Activated naive CD8-positive, alpha-beta T cell treated with anti-CD3 and anti-CD28 coated beads, Interleukin-2, amount 10 ng/mL, durations not matched to agents 7 days and 5 days (primary cell): Measurements from ENCODE around the gene METTL16. TPM values are rescaled to one million over a fixed set of nuclear protein-coding genes. Genes with fewer than 3 reads are reported as not detected.
"Not testable (repeated sequence)": the region's sequence is repeated elsewhere in the genome, so short reads cannot be mapped to it uniquely, and the experiment has no call there.

ENCODE experiments used
- ATAC-seq: fragments of 150-1000 bp; cut with Tn5 transposase; one replicate; pipeline ENCODE4 v1.10.0; 2021; ENCODE audit warnings: low read depth, moderate library complexity
- POLR2A ChIA-PET: fragments of 350-600 bp; sonication (Branson Sonifier 250); formaldehyde crosslinking; loops from one replicate; lab custom pipeline; 2021; ENCODE audit warnings: antibody characterized with exemption; lab: Charles Lee
- DNase-seq: peaks from one replicate; pipeline ENCODE4 v3.0.0; 2021
- H3K27ac Mint-ChIP-seq: one replicate; pipeline ENCODE4 v1.8.0; 2022; ENCODE audit warnings: mild to moderate bottlenecking, mixed read lengths
- H3K27me3 Mint-ChIP-seq: one replicate; pipeline ENCODE4 v1.8.0; 2022; ENCODE audit warnings: mild to moderate bottlenecking, moderate library complexity, mixed read lengths
- H3K36me3 Mint-ChIP-seq: one replicate; pipeline ENCODE4 v1.8.0; 2021; ENCODE audit warnings: mild to moderate bottlenecking, mixed read lengths
- H3K4me1 Mint-ChIP-seq: one replicate; pipeline ENCODE4 v1.8.0; 2021; ENCODE audit warnings: mixed read lengths
- H3K4me3 Mint-ChIP-seq: one replicate; pipeline ENCODE4 v1.8.0; 2022; ENCODE audit warnings: mild to moderate bottlenecking, moderate library complexity, mixed read lengths
- H3K9me3 Mint-ChIP-seq: one replicate; pipeline ENCODE4 v1.8.0; 2021; ENCODE audit warnings: mixed read lengths
- total RNA-seq, 2 experiments: library from RNA; stranded (reverse); gene quantifications; one replicate each; pipeline ENCODE4 v1.2.3, GENCODE V29; 2021

Gene METTL16
- total RNA-seq, 2 experiments from 2014 or later, result 32.2 to 36.6 TPM

DNA sequence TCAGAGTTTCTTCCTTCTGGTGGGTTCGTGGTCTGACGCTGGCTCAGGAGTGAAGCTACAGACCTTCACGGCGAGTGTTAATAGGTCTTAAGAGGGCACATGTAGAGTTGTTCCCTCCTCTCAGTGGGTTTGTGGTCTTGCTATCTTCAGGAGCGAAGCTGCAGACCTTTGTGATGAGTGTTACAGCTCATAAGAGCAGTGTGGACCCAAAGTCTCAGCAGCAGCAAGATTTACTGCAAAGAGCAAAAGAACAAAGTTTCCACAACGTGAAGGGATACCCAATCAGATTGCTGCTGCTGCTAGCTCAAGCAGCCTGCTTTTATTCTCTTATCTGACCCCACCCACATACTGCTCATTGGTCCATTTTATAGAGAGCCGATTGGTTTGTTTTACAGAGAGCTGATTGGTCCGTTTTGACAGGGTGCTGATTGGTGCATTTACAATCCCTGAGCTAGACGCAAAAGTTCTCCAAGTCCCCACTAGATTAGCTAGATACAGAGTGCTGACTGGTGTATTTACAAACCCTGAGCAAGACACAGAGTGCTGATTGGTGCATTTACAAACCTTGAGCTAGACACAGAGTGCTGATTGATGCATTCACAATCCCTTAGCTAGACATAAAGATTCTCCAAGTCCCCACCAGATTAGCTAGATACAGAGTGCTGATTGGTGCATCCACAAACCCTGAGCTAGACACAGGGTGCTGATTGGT, 19.7 kb upstream of the METTL16 start:
- Mint-ChIP-seq H3K27ac (peak overlapping the region; percentile 14), H3K4me3 (peak overlapping the region; percentile 36)
- H3K27me3 Mint-ChIP-seq, POLR2A ChIA-PET, H3K4me1 Mint-ChIP-seq, H3K36me3 Mint-ChIP-seq, DNase-seq, H3K9me3 Mint-ChIP-seq: not testable (repeated sequence)
- ATAC-seq, result peak; percentile 76

GRCh38 chr17:2521775-2522410, 10.2 kb upstream of the METTL16 start:
- H3K27me3 Mint-ChIP-seq, H3K4me3 Mint-ChIP-seq, ATAC-seq, H3K36me3 Mint-ChIP-seq, H3K4me1 Mint-ChIP-seq, POLR2A ChIA-PET, H3K9me3 Mint-ChIP-seq, H3K27ac Mint-ChIP-seq, DNase-seq: not testable (repeated sequence)

DNA sequence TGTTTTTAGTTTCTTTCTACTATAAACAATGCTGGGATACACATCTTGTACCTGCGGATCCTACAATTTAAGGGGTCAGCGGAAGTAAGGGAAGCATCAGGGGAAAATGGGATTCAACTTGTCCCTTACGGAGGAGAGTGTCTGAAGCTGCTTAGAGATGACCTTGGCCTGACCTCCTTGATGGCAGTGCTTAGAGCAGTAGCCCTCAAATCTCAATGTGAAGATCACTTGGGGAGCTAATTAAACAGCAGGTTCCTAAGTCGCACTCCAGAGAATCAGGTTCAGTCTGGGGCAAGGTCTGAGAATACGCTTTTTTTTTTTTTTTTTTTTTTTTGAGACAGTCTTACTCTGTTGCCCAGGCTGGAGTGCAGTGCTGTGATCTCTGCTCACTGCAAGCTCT, 9.6 kb upstream of the METTL16 start:
- Mint-ChIP-seq H3K9me3 (no peaks in the 10 kb centered on the region), H3K27ac (no peak overlapping the region), H3K4me3 (no peak overlapping the region), H3K4me1 (no peaks in the 10 kb centered on the region), H3K36me3 (no peaks in the 10 kb centered on the region), H3K27me3 (no peaks in the 10 kb centered on the region)
- ATAC-seq (no peak), DNase-seq (no peak)
- POLR2A ChIA-PET, result no interaction called here

DNA sequence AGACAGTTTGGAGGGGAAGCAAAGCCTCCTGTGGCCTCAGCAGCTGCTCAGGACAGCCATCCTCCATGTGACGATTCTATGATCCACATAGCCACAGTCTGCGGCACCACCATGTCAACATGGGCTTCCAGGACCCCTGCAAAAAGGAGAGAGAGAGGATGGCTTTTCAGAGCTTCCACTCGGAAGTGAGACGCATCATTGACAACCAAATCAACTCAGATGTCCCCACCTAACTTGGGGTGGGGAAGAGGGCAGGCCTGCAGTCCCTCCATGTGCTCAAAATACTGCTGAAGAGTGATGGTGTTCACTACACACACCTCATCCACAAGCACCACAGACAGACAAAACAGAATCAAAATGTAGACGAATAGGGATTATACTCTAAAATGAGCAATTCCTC, 5.9 kb upstream of the METTL16 start:
- POLR2A ChIA-PET, result no interaction called here
- Mint-ChIP-seq H3K4me1 (peaks cover 4% of the 10 kb centered on the region), H3K27me3 (no peaks in the 10 kb centered on the region), H3K27ac (no peak overlapping the region), H3K36me3 (no peaks in the 10 kb centered on the region), H3K4me3 (no peak overlapping the region), H3K9me3 (no peaks in the 10 kb centered on the region)
- ATAC-seq, result no peak
- no peak for DNase-seq

DNA sequence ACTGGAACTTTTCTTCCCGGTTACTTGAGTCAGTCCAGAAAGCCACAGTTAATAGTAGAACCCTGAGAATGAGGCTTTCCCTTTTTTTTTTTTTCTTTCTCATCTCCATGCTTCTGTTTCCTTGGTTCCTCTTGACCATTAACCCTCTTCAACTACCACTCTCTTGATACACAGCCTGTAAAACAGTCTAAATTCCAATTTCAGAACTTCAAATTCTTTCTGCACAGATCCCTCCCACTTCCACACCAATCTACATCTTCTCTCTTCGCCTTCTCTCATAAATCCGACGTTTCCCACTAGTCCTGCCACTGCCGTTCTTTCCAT, 588 bp downstream of the METTL16 start:
- H3K36me3 Mint-ChIP-seq, result peaks cover 10% of the 10 kb centered on the region
- no peaks in the 10 kb centered on the region for H3K9me3 Mint-ChIP-seq
- no peak overlapping the region for H3K4me3 Mint-ChIP-seq
- POLR2A ChIA-PET, result interaction anchor here (0.6 to 2.1 kb wide), 4 partner anchors 10 to 620 kb away, joined by 3 to 16 read pairs (median 4); partner anchors contain the start of gene PAFAH1B1
- peaks cover 21% of the 10 kb centered on the region for H3K4me1 Mint-ChIP-seq
- H3K27me3 Mint-ChIP-seq, result no peaks in the 10 kb centered on the region
- no peak for DNase-seq
- no peak overlapping the region for H3K27ac Mint-ChIP-seq
- no peak for ATAC-seq

DNA sequence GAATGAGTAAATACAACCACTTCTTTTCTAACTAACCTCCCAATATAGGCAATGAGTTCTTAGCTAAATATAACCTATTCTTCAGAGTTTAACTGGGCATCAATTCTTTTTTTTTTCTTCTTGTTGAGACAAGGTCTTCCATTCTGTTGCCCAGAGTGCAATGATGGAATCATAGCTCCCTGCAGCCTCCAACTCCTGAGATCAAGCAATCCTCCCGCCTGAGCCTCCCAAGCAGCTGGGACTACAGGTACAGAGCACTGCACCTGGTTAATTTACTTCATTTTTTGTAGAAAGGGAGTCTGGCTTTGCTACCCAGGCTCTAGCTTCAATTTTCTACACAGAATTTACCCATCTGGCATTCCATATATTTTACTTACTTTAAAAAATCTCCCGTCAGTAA, 1.1 kb downstream of the METTL16 start:
- Mint-ChIP-seq H3K36me3 (peaks cover 15% of the 10 kb centered on the region), H3K4me3 (no peak overlapping the region), H3K9me3 (no peaks in the 10 kb centered on the region), H3K27ac (no peak overlapping the region), H3K4me1 (peaks cover 26% of the 10 kb centered on the region), H3K27me3 (no peaks in the 10 kb centered on the region)
- POLR2A ChIA-PET, result interaction anchor here (0.6 to 2.1 kb wide), 4 partner anchors 8 to 619 kb away, joined by 3 to 16 read pairs (median 4); partner anchors contain the start of gene PAFAH1B1
- no peak for DNase-seq
- no peak for ATAC-seq

DNA sequence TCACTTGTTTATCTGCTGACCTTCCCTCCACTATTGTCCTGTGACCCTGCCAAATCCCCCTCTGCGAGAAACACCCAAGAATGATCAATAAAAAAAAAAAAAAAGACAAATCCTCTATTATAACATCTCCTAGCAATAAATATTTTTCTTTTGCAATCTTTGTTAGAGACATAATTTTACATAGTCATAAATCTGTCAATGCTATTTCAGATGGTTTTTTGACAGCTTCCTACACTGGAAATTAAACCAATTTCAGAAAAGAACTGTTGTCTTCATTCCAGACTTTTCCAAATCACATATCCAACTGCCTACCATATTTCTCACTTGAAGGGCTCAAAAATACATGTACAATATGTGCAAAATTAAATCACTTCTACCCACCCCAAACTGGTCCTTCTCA, 3.7 kb downstream of the METTL16 start:
- ATAC-seq (no peak), DNase-seq (no peak)
- Mint-ChIP-seq H3K9me3 (peaks cover 3% of the 10 kb centered on the region), H3K4me3 (no peak overlapping the region), H3K27ac (no peak overlapping the region), H3K4me1 (peaks cover 25% of the 10 kb centered on the region), H3K36me3 (peaks cover 21% of the 10 kb centered on the region), H3K27me3 (no peaks in the 10 kb centered on the region)
- POLR2A ChIA-PET, result no interaction called here

GRCh38 chr17:2507015-2507414, 4.7 kb downstream of the METTL16 start:
- ATAC-seq, H3K27me3 Mint-ChIP-seq, POLR2A ChIA-PET, H3K27ac Mint-ChIP-seq, H3K9me3 Mint-ChIP-seq, H3K4me3 Mint-ChIP-seq, DNase-seq: not testable (repeated sequence)
- peaks cover 24% of the 10 kb centered on the region for H3K4me1 Mint-ChIP-seq
- H3K36me3 Mint-ChIP-seq, result peaks cover 24% of the 10 kb centered on the region

- POLR2A ChIA-PET, result no interaction called here
- Mint-ChIP-seq H3K27me3 (no peaks in the 10 kb centered on the region), H3K4me1 (peaks cover 13% of the 10 kb centered on the region), H3K27ac (no peak overlapping the region), H3K36me3 (peaks cover 31% of the 10 kb centered on the region), H3K9me3 (peaks cover 4% of the 10 kb centered on the region), H3K4me3 (no peak overlapping the region)
- ATAC-seq (no peak), DNase-seq (no peak)
These were observed 8.1 kb downstream of the METTL16 start for GRCh38 chr17:2503627-2504026.

- Mint-ChIP-seq H3K4me3 (no peak overlapping the region), H3K27me3 (no peaks in the 10 kb centered on the region), H3K27ac (no peak overlapping the region), H3K4me1 (peaks cover 8% of the 10 kb centered on the region), H3K36me3 (peaks cover 26% of the 10 kb centered on the region), H3K9me3 (peaks cover 4% of the 10 kb centered on the region)
- ATAC-seq, result no peak
- no peak for DNase-seq
- POLR2A ChIA-PET, result no interaction called here
These were observed 8.7 kb downstream of the METTL16 start for GRCh38 chr17:2502871-2503580.

GRCh38 chr17:2500446-2500845, 11.2 kb downstream of the METTL16 start:
- H3K4me3 Mint-ChIP-seq, result no peak overlapping the region
- H3K27ac Mint-ChIP-seq, result no peak overlapping the region
- peaks cover 3% of the 10 kb centered on the region for H3K4me1 Mint-ChIP-seq
- no peaks in the 10 kb centered on the region for H3K27me3 Mint-ChIP-seq
- ATAC-seq, result no peak
- H3K36me3 Mint-ChIP-seq, result peaks cover 18% of the 10 kb centered on the region
- no peak for DNase-seq
- peaks cover 4% of the 10 kb centered on the region for H3K9me3 Mint-ChIP-seq
- POLR2A ChIA-PET, result no interaction called here

GRCh38 chr17:2489286-2489685, 22.4 kb downstream of the METTL16 start:
- H3K36me3 Mint-ChIP-seq, H3K4me1 Mint-ChIP-seq, H3K27me3 Mint-ChIP-seq, ATAC-seq, H3K4me3 Mint-ChIP-seq, H3K27ac Mint-ChIP-seq, DNase-seq, POLR2A ChIA-PET, H3K9me3 Mint-ChIP-seq: not testable (repeated sequence)

GRCh38 chr17:2487306-2487705, 24.4 kb downstream of the METTL16 start:
- Mint-ChIP-seq H3K9me3 (no peaks in the 10 kb centered on the region), H3K4me1 (peaks cover 11% of the 10 kb centered on the region), H3K36me3 (no peaks in the 10 kb centered on the region), H3K27ac (no peak overlapping the region), H3K27me3 (no peaks in the 10 kb centered on the region), H3K4me3 (no peak overlapping the region)
- POLR2A ChIA-PET, result no interaction called here
- ATAC-seq (no peak), DNase-seq (no peak)

GRCh38 chr17:2486709-2487108, 25.0 kb downstream of the METTL16 start:
- H3K27me3 Mint-ChIP-seq, POLR2A ChIA-PET, H3K9me3 Mint-ChIP-seq, ATAC-seq, H3K27ac Mint-ChIP-seq, H3K36me3 Mint-ChIP-seq, DNase-seq, H3K4me3 Mint-ChIP-seq: not testable (repeated sequence)
- H3K4me1 Mint-ChIP-seq, result peaks cover 16% of the 10 kb centered on the region
